ENCODE data around the gene INS. TPM values are rescaled to one million over a fixed set of nuclear protein-coding genes. Genes with fewer than 3 reads are reported as not detected.

INS gene
- polyA plus RNA-seq, 1 experiment = not detected

DNA sequence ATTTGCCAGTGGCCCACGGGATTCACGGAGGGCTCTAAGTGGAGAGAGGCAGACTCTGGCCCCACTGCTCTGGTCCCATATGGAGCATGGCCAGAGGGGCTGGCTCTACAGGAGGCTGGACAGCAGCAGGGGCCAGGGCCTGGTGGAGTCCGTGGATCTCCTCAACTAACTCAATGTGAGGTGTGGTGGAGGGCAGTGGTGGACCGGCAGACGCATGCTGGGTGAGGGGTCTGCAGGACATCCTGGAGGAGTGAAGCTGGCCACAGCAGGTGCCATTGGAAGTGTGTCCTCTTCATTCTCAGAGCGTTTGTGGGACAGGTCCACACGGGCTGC lies 37.4 kb downstream of the INS start:
- POLR2A ChIA-PET = no interaction called here
- TF ChIP-seq, protein P1, sequence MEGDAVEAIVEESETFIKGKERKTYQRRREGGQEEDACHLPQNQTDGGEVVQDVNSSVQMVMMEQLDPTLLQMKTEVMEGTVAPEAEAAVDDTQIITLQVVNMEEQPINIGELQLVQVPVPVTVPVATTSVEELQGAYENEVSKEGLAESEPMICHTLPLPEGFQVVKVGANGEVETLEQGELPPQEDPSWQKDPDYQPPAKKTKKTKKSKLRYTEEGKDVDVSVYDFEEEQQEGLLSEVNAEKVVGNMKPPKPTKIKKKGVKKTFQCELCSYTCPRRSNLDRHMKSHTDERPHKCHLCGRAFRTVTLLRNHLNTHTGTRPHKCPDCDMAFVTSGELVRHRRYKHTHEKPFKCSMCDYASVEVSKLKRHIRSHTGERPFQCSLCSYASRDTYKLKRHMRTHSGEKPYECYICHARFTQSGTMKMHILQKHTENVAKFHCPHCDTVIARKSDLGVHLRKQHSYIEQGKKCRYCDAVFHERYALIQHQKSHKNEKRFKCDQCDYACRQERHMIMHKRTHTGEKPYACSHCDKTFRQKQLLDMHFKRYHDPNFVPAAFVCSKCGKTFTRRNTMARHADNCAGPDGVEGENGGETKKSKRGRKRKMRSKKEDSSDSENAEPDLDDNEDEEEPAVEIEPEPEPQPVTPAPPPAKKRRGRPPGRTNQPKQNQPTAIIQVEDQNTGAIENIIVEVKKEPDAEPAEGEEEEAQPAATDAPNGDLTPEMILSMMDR (IDR thresholded peaks at IDR 0.05; ENCODE audit: low read depth, low read length) = no peak
- Histone ChIP-seq H3K9me3 (ENCODE audit: control insufficient read depth, insufficient read depth, low read length) (no peaks in the 10 kb centered on the region; the same call in 1 of the 2 replicates), H3K27ac (ENCODE audit: low read depth, low read length) (no peak overlapping the region), H3K27me3 (ENCODE audit: control insufficient read depth, insufficient read depth, low read length) (no peaks in the 10 kb centered on the region), H3K4me3 (ENCODE audit: low read depth, low read length) (no peak overlapping the region)
- no peak for DNase-seq (ENCODE audit: low read depth, low spot score)
- CTCF ChIA-PET = no interaction called here

DNA sequence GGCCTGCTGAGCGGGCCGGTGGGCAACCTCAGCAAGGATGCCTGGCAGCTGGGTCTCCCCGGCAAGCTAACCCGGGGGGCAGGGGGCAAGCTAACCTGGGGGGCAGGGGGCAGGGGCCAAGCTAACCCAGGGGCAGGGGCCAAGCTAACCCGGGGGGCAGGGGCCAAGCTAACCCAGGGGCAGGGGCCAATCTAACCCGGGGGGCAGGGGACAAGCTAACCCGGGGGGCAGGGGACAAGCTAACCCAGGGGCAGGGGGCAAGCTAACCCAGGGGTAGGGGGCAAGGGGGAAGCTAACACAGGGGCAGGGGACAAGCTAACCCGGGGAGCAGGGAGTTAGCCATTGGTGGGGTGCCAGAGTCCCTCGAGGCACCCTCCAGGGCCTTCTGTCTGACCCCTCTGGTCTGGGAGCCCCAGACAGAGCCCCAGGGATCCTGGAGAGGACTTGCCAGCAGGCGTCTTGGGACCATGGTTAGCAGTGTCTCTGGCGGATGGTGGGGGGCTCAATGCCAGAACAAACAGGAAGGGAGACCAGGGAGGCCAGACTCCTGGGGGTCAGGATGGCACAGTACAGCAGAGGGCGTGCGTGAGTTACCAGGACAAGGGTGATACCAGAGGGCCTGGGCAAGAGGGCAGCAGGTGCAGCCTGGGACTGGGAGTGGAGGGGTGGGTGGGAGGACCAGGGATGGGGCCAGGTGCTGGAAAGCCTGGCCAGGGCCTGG lies 37.9 kb downstream of the INS start:
- DNase-seq (ENCODE audit: low read depth, low spot score) = no peak
- no peaks in the 10 kb centered on the region; the same call in 1 of the 2 replicates for H3K9me3 ChIP-seq (ENCODE audit: control insufficient read depth, insufficient read depth, low read length)
- H3K4me3 ChIP-seq (ENCODE audit: low read depth, low read length) = no peak overlapping the region
- TF ChIP-seq, protein P1 (IDR thresholded peaks at IDR 0.05; ENCODE audit: low read depth, low read length) = no peak
- ChIA-PET POLR2A (no interaction called here), CTCF (no interaction called here)
- H3K27ac ChIP-seq (ENCODE audit: low read depth, low read length) = peak overlapping the region; percentile 31
- H3K27me3 ChIP-seq (ENCODE audit: control insufficient read depth, insufficient read depth, low read length) = no peaks in the 10 kb centered on the region

DNA sequence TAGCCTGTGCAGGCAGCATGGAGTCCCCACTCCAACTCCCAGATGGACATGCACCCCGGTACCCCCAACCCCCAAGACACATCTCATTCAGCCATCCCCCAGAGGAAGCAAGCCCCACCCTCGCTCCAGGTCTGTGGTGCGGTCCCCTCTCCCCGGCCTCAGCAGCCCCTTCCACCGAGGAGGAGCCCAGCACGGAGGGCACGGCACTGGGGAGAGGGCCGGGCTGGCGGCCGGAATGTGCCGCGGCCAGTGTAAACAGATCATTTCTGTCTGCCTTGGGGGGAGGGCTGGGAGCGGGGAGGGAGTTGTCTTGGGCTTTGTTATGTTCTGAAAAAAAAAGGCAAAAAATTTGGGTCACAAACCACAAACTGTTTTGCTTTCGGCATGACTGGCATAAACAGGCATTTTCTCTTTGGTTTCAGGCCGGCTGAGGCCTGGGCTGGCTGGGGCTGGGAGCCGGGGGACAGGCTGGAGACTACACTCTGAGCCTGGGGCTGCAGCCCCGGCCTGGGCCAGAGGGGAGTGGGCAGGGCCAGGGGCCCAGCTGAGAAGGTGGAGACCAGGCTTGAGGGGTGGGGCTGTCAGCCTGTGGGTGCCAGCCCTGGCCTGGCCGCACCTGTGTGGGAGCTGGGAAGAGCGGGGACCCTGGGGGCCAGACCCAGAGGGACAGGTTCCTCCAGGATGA lies 38.6 kb downstream of the INS start:
- ChIA-PET CTCF (no interaction called here), POLR2A (interaction anchor here (2.1 kb wide), 1 partner anchor 25 kb away, joined by 8 read pairs; no protein-coding TSS in a partner anchor)
- Histone ChIP-seq H3K27me3 (ENCODE audit: control insufficient read depth, insufficient read depth, low read length) (no peaks in the 10 kb centered on the region), H3K27ac (ENCODE audit: low read depth, low read length) (peak overlapping the region; percentile 31), H3K4me3 (ENCODE audit: low read depth, low read length) (no peak overlapping the region), H3K9me3 (ENCODE audit: control insufficient read depth, insufficient read depth, low read length) (no peaks in the 10 kb centered on the region; the same call in 1 of the 2 replicates)
- TF ChIP-seq, protein P1 (IDR thresholded peaks at IDR 0.05; ENCODE audit: low read depth, low read length) = no peak
- DNase-seq (ENCODE audit: low read depth, low spot score) = peak; percentile 8

DNA sequence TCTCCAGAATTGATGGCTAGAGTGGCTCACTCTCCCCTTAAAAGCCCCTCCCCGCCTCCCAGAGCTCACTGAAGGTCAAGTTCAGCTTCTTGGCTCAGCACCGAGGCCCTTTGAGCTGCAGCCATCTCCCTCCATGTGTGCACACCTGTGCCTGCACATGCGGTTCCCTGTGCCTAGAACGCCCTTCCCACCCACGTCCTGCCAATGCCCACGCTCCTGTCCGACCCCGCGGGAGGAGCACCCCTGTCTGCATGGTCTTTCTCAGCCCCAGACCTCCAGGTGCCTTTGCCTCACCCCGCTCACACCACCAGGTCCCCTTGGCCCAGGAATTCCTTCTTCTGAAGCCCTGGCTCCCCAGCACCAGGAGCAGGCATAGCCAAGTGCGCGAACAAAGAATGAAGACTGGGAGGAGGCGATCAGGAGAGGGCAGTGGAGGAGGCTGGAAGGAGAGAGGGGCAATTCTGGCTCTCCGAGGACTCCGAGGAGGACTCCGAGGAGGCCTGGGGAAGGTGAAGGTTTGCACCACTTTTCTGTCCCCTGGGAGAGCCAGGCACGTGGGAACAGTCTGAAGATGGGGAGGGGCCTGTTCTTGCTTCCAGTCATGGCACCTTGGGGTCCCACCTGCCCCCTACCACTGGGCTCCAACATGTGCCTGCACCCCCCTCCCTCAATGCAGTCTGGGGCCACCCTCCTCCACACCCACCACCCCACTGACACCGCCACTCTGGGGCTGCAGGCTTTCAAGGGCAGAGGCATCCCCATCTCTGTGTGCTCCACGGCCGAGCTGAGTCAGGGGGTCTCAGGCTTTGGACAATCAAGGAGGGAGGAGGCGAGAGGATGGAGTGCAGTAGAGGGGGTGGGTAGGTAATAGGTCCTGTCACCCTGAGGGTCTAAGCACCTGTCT lies 39.5 kb downstream of the INS start:
- CTCF ChIA-PET = no interaction called here
- Histone ChIP-seq H3K4me3 (ENCODE audit: low read depth, low read length) (no peak overlapping the region), H3K9me3 (ENCODE audit: control insufficient read depth, insufficient read depth, low read length) (peaks cover 2% of the 10 kb centered on the region), H3K27me3 (ENCODE audit: control insufficient read depth, insufficient read depth, low read length) (no peaks in the 10 kb centered on the region), H3K27ac (ENCODE audit: low read depth, low read length) (no peak overlapping the region)
- POLR2A ChIA-PET = interaction anchor here (2.1 kb wide), 1 partner anchor 24 kb away, joined by 8 read pairs; no protein-coding TSS in a partner anchor
- DNase-seq (ENCODE audit: low read depth, low spot score) = no peak
- TF ChIP-seq, protein P1 (IDR thresholded peaks at IDR 0.05; ENCODE audit: low read depth, low read length) = no peak

Measured in AG04450 (cell line).